ENCODE results near the gene SLC22A3.

DNA sequence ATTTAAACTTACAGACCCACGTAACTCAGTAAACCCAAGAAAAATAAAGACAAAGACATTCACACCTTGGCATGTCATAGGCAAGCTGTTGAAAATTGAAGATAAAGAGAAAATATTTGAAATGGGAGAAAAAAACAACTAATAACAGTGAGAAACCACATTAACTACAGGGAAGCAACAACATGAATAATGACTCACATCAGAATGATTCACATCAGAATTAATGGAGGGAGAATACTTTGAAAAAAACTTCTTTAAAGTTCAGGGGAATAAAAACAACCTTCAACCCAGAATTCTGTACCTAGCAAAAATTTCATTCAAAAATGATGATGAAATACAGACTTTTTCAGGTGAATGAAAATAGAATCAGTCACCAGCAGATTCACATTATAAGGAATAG, 32.9 kb upstream of the SLC22A3 start:
- TF ChIP-seq, protein P1, sequence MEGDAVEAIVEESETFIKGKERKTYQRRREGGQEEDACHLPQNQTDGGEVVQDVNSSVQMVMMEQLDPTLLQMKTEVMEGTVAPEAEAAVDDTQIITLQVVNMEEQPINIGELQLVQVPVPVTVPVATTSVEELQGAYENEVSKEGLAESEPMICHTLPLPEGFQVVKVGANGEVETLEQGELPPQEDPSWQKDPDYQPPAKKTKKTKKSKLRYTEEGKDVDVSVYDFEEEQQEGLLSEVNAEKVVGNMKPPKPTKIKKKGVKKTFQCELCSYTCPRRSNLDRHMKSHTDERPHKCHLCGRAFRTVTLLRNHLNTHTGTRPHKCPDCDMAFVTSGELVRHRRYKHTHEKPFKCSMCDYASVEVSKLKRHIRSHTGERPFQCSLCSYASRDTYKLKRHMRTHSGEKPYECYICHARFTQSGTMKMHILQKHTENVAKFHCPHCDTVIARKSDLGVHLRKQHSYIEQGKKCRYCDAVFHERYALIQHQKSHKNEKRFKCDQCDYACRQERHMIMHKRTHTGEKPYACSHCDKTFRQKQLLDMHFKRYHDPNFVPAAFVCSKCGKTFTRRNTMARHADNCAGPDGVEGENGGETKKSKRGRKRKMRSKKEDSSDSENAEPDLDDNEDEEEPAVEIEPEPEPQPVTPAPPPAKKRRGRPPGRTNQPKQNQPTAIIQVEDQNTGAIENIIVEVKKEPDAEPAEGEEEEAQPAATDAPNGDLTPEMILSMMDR (IDR thresholded peaks at IDR 0.05 in 4 of 5, conservative IDR thresholded peaks at IDR 0.05 in 1 of 5) = no peak
- no peak for TF ChIP-seq POLR2A (IDR thresholded peaks at IDR 0.05)
